GM12878 (cell line): ENCODE measurements around the gene ZNF385D.

ENCODE experiments used
- CBX3 ChIP-seq: fragments of 200-600 bp; sonication (generic); IDR thresholded peaks from 2 replicates; pipeline ENCODE4 v1.6.1; 2016; ENCODE audit warnings: low read depth, borderline replicate concordance
- CREB1 ChIP-seq: IDR thresholded peaks from 2 replicates; pipeline ENCODE4 v1.6.1; 2012; ENCODE audit warnings: low read depth, mild to moderate bottlenecking, inconsistent platforms
- CTCF ChIP-seq, 3 experiments: IDR thresholded peaks in 2 of 3; conservative IDR thresholded peaks in 1 of 3; 2 replicates each; pipeline ENCODE4 v1.5.1; 2011; ENCODE audit warnings: low read depth in 3 of 3, low read length in 3 of 3, mild to moderate bottlenecking in 3 of 3, control low read depth in 2 of 3, moderate library complexity in 2 of 3, inconsistent platforms in 1 of 3, mixed read lengths in 1 of 3; ENCODE audit not compliant: control insufficient read depth in 2 of 3, insufficient read depth in 1 of 3; ENCODE audit errors: extremely low read depth in 1 of 3
- HDAC6 ChIP-seq: fragments of 200-600 bp; sonication (generic); IDR thresholded peaks from one replicate; pipeline ENCODE4 v1.8.0; 2017; ENCODE audit warnings: antibody characterized with exemption; ENCODE audit not compliant: unreplicated experiment
- POLR2A ChIP-seq: IDR thresholded peaks from 2 replicates; pipeline ENCODE4 v1.6.1; 2011; ENCODE audit warnings: low read depth, mild to moderate bottlenecking, low read length

- TF ChIP-seq CTCF (IDR thresholded peaks at IDR 0.05 in 2 of 3, conservative IDR thresholded peaks at IDR 0.05 in 1 of 3; ENCODE audit: control insufficient read depth in 2 of 3, extremely low read depth in 1 of 3, insufficient read depth in 1 of 3, low read depth in 3 of 3, low read length in 3 of 3) (no peak), POLR2A (no peak), CREB1 (no peak), HDAC6 (no peak), CBX3 (no peak)
Measured at GRCh38 chr3:21517184-21517583, 233.8 kb downstream of the ZNF385D start.
